KOPT-K1 (cell line): ENCODE measurements around the gene AOPEP.

ENCODE experiments used
- H3K27ac ChIP-seq: fragments of 200-600 bp; sonication (generic); 2 replicates; pipeline ENCODE4 v1.5.1; 2016; ENCODE audit warnings: antibody characterized with exemption, mild to moderate bottlenecking, low read depth, low read length; ENCODE audit not compliant: poor library complexity, severe bottlenecking
- H3K36me3 ChIP-seq: fragments of 200-600 bp; sonication (generic); 2 replicates; pipeline ENCODE4 v1.5.1; 2017; ENCODE audit warnings: antibody characterized with exemption, mild to moderate bottlenecking, low read length, moderate library complexity; ENCODE audit not compliant: insufficient read depth
- H3K9me3 ChIP-seq: fragments of 200-600 bp; sonication (generic); 2 replicates; pipeline ENCODE4 v1.5.1; 2017; ENCODE audit warnings: antibody characterized with exemption, low read length, mild to moderate bottlenecking; ENCODE audit not compliant: insufficient read depth, poor library complexity, severe bottlenecking

AOPEP gene

DNA sequence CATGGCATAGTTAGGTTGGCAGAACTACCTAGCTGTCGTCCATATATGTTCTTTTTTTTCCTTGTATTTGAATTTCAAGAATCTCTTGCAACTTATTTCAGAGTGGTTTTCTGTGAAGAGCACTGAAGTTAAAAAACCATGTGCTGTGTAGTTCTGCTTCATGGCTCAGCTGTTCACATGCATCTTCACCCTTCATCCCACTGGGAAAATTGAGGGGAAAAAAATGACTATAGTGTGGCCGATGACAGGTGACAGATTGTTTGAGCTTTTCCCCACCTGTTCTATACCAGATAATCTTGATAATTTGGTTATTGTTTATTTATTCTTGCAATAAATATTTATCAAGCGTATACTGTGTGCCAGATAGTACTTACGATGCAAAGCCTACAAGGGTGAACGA, 77.8 kb downstream of the AOPEP start:
- Histone ChIP-seq H3K36me3 (peaks cover 7% of the 10 kb centered on the region; the same call in 1 of the 2 replicates), H3K27ac (no peak overlapping the region), H3K9me3 (no peaks in the 10 kb centered on the region)

DNA sequence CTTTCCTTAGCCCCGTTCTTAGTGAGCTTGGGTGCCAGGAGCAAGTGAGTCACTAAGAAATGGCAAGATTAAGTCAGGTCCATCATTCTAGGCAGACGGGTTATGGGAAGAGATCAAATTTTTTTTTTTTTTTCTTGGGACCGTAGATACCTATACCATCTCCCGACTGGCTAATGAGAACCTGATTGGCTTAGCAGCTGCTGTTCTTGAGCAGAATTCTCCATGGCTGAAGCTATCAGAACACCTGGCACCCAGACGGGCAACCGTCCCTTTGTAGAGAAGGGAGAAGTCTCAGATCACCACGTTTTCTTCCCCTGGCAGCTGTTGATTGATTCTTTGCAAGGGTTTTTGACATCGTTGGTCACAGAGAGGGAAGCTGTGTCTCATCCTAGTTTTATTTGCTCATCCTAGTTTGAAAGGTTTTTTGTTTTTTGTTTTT, 78.6 kb downstream of the AOPEP start:
- Histone ChIP-seq H3K27ac (no peak overlapping the region), H3K36me3 (peaks cover 7% of the 10 kb centered on the region; the same call in 1 of the 2 replicates), H3K9me3 (no peaks in the 10 kb centered on the region)

DNA sequence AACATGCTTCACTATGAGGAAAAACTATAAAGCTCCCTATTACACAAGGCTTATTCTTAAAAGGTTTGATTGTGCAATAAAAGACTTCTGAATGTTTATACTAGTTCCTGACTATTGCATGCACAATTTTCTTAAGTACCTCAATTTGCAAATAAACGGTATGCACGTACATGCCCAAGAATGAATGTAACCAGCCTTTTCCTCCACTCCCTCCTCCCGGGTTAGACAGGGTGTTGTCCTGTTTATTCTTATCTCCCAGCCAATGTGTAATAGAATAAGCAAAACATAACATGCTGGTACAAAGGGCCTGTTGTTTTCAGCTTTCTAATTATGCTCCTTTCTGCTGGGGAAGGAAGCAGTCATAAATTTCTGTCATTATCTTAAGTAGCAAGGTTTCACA, 79.1 kb downstream of the AOPEP start:
- Histone ChIP-seq H3K36me3 (peaks cover 7% of the 10 kb centered on the region; the same call in 1 of the 2 replicates), H3K27ac (no peak overlapping the region), H3K9me3 (no peaks in the 10 kb centered on the region)

DNA sequence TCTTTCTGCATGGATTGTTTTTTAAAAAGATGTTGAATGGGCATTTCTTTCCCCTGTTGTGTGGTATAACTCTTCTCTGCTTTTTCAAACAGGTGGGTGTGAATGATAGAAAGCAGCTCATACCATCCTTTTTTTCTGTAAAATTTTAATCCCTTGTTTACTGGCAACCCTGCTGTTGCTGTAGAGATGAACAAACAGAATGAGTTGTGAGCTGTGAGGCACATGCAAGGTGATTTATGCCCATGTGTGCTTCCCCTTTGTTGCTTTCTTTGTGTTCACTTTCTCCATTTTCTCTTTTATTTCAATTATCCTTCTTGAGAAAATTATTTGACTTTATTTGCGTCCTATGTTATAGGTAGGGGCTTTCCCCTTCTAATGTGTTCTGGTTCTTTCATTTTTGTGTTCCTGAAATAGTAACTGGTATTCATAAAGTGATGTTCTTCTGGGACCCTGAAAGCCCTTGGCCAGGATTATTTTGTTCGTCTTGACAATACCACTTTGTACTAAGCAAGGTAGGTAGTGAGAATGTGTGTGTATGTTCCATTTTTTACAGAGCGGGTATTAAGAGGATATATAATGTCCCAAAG, 79.9 kb downstream of the AOPEP start:
- Histone ChIP-seq H3K36me3 (peaks cover under 1% of the 10 kb centered on the region; the same call in 1 of the 2 replicates), H3K9me3 (no peaks in the 10 kb centered on the region), H3K27ac (no peak overlapping the region)

GRCh38 chr9:94807556-94807955, 81.1 kb downstream of the AOPEP start:
- Histone ChIP-seq H3K36me3 (no peaks in the 10 kb centered on the region; the same call in 1 of the 2 replicates), H3K27ac (no peak overlapping the region), H3K9me3 (no peaks in the 10 kb centered on the region)

DNA sequence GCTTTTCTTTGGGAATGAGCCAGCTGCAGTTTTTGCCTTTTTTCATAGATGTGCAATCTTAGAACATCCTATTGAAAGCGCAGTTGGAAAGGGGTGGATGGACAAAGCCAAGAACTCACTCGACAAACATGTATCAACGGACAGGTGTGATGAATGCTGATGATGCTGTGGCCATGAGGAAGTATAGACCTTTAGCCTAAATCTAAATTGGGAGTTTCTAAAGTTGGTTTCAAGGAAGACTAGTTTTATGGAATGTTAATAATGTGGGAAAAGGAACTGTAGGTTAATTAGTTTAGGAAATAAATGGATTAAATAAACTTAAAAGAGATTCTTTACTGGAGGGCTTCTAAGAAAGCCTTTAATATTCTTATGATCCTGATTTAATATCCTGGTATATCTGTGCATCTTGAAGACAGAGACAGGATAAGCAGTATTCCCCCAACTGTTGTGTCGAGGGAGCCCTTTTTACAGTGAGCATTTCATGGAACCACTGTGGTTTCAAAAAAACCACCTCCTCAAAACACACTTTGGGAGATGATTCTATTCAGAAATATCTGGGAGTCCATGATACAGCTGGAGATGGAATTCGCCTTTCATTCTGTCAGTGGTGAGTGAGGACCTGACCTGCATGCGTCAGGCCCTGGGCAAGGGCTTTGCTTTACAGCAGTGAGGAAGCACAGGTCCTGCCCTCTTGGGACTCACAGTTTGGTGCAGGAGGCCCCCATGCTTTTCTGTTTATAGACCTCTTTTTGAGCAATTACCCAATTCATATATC, 82.6 kb downstream of the AOPEP start:
- H3K36me3 ChIP-seq = no peaks in the 10 kb centered on the region; the same call in 1 of the 2 replicates
- no peaks in the 10 kb centered on the region for H3K9me3 ChIP-seq
- no peak overlapping the region for H3K27ac ChIP-seq

- Histone ChIP-seq H3K27ac (no peak overlapping the region), H3K36me3 (no peaks in the 10 kb centered on the region; the same call in 1 of the 2 replicates), H3K9me3 (no peaks in the 10 kb centered on the region)
These were observed 83.3 kb downstream of the AOPEP start for GRCh38 chr9:94809778-94810177.

DNA sequence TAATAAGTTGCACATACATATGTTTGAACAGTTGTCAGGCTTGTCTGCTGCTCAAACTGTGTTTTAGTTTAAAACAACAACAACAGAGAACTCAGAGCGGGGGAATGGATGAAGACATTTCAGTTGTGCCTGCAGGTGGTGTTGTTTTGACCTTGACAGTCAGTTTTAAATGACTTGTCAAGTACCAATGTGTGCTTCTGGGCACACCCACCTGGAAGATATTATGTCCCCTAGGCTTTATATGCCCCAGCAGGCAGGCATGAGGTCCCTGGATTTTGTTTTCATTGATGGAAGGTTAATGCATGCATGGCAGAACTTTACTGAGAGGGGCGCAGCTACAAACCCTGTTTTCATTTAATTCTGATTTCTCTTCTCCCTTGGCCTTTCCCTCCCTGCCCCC, 84.6 kb downstream of the AOPEP start:
- no peak overlapping the region for H3K27ac ChIP-seq
- H3K36me3 ChIP-seq = no peaks in the 10 kb centered on the region; the same call in 1 of the 2 replicates
- H3K9me3 ChIP-seq = no peaks in the 10 kb centered on the region

- Histone ChIP-seq H3K27ac (no peak overlapping the region), H3K9me3 (no peaks in the 10 kb centered on the region), H3K36me3 (no peaks in the 10 kb centered on the region; the same call in 1 of the 2 replicates)
These were observed 85.8 kb downstream of the AOPEP start for GRCh38 chr9:94812343-94812742.

DNA sequence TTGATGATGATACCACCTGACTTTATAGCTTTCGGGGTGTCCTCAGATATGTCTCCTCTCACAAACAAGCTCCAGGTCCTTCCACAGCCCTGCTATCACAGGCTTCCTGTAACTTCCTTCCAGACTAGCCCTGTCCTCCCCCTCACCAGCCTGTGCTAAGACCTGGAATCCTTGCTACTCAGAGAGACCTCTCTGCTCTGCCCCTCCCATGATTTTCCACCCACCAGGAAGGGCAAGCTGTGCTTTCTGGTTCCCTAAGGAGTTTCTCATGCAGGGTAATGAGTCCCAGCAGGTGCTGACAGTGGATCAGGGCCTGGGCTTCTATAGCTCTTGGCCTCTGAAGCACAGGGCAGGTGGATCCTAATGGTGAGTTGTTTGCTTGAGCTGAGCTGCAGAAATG, 86.9 kb downstream of the AOPEP start:
- no peaks in the 10 kb centered on the region; the same call in 1 of the 2 replicates for H3K36me3 ChIP-seq
- no peak overlapping the region for H3K27ac ChIP-seq
- H3K9me3 ChIP-seq = no peaks in the 10 kb centered on the region

DNA sequence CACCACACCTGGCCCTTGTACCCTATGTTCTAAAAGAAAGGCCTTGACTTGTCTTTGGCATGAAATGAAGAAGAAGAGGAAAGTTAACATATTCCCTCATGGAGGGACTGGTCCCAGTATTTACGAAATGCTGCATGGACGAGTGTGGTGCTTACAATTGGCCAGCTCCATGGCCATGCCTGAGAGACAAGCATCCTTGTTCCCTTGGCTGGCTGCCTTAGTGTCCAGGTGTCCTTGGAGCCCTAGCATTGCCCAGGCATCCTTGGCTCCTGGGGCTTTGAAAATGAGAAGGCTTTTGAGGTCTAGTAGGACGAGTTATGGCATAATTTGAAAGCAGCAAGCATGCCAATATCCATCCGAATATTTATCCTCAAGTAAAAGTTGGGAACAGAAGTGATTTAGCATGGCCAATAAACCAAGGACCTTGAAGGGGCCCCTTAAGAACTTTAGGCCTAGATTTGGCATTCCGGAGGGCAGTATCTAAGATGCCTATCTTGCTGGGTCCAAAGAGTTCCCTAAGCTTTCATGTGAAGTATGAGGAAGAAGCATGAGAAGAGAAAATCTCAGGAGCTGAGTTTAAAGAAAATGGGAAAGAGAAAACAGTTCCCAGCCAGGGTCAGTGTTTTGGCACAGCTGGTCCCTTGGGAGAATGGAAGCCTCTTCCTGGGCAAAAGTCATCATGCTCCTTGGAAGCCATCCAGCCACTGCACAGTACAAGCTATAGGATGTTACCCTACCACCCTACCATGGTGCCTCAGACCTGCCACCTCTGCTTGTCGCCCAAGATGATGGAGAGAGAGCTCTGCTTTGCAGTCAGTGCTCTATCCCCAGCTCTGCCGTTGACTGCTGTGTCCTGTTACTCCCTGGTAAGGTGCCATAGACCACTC, 91.0 kb downstream of the AOPEP start:
- no peak overlapping the region for H3K27ac ChIP-seq
- H3K36me3 ChIP-seq = no peaks in the 10 kb centered on the region
- H3K9me3 ChIP-seq = no peaks in the 10 kb centered on the region

DNA sequence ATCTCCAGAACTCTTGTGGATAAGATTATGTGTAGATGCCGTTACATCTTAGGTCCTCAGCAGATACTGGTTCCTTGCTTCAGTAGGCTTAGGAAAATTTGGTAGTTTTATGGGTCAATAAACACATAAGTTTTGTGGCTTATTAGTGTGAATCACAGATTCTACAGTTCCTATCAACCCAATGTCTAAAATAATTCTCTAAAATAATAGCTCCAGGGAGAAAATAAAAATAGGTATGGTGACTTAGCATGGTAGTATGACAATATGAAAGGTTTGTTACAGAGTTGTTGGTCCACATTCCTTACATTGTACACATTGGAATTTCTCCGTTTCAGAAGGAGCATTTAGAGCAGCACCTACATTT, 91.7 kb downstream of the AOPEP start:
- no peak overlapping the region for H3K27ac ChIP-seq
- H3K9me3 ChIP-seq = no peaks in the 10 kb centered on the region
- no peaks in the 10 kb centered on the region for H3K36me3 ChIP-seq

DNA sequence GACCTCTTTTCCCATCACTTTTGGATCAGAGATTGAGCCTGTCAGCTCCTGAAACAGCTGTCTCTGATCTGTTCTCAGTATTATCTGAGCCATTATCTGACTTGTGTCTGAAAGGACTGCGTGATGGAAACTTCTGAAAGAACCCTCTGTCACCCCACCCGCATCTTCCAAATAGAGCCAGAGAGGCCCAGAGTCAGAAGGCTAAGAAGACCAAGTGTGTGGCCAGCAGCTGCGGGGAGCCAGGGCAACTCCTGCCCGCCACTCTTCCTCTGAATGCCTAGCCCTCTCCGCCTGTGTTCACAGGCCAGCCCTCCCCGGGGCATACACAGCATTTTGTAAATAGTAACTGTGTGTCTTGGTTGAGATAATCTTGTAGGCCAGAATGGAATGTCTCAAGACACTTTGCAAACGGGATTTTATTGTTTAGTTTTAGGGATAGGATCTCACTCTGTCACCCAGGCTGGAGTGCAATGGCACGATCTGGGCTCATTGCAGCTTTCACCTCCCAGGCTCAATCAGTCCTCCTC, 92.7 kb downstream of the AOPEP start:
- Histone ChIP-seq H3K27ac (no peak overlapping the region), H3K36me3 (no peaks in the 10 kb centered on the region), H3K9me3 (no peaks in the 10 kb centered on the region)

DNA sequence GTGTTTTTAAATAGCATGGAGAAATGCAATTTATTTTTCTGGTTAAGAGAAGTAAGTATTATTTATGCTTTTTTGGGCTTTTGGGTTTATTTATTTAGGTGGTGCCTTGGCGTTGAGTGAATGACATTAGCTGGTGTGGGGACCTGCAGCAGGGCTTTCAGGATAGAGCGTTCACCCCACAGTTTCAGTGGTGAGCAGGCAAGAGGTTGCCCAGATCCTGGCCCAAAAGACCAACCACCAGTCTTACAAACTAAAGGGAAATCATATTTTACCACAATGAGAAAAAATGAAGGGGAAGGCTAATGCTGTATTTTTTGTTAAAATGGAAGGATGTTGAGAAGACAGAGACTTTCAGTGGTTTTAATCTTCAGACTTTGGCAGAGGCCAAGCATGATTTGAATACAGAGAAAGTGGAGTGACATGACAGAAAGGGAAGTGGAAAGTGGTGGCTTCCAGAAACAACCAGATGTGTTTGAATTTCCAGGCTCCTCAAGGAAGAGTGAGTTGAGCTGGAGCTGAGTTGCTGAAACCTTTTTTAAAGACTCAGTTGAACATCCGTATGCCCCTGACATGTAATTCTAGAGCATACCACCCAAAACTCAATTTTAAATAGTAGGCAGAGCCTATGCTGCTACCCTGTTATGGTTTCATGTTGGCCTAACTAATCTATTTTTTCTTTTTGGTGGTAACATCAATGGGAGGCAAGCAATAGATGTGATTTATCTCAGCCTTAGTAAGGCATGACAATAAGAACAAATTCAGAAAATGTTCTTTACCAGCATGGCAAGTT, 94.8 kb downstream of the AOPEP start:
- no peaks in the 10 kb centered on the region for H3K36me3 ChIP-seq
- H3K9me3 ChIP-seq = no peaks in the 10 kb centered on the region
- no peak overlapping the region for H3K27ac ChIP-seq
